Measurements from ENCODE around the gene LYRM4. TPM values are rescaled to one million over a fixed set of nuclear protein-coding genes. Genes with fewer than 3 reads are reported as not detected.

The LYRM4 gene
- total RNA-seq, 4 donors from 2014 or later: 6.3 to 13.7 (median 7.8) TPM

DNA sequence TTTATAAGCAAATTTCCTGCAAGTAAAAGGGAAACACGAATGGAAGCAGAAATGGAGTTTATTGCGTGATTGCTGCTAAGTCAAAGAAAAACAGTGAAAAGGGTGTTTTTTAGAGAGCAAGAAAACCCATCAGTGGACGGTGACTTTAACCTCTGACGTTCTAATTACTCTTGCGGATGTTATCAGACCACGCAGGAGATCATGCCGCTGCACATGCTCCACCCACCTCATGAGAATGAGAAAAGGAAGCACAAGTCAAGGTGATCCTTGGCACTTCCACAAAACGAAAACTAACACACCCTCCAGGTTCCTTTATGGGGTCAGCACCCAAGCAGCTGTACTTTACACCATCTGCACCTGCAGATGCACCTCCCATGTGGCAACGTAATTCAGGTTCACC lies 45.0 kb downstream of the LYRM4 start:
- H3K4me3 ChIP-seq: no peak overlapping the region
- DNase-seq: no peak
- H3K4me1 ChIP-seq: no peaks in the 10 kb centered on the region

DNA sequence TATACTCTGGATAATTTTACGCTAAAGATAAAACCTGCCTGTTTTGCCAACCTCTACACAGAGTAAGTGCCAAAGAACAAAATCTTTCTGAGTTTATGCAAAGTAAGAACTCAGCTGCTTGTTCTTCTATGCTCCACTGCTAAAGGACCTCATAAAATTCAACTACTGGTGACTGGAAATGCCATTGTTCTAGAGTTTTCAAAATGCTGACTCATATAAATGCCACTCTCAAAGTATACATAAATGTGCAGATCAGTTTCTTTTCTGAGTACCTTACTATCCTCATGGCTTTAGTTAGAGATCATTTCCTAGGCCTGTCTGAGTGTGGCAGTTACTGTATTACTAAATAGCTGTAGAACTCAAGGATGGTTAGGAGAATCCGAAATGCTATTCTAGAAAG lies 45.6 kb downstream of the LYRM4 start:
- Histone ChIP-seq H3K27ac (no peak overlapping the region), H3K9me3 (no peaks in the 10 kb centered on the region), H3K36me3 (no peaks in the 10 kb centered on the region), H3K4me1 (no peaks in the 10 kb centered on the region), H3K27me3 (no peaks in the 10 kb centered on the region), H3K4me3 (no peak overlapping the region)
- TF ChIP-seq CTCF (IDR thresholded peaks at IDR 0.05) (no peak), POLR2A (IDR thresholded peaks at IDR 0.05) (no peak)
- no peak for DNase-seq

More for the DNA sequence above, 45.0 kb downstream of the LYRM4 start:
- TF ChIP-seq CTCF (IDR thresholded peaks at IDR 0.05) (no peak), POLR2A (IDR thresholded peaks at IDR 0.05) (no peak)
- H3K27ac ChIP-seq: no peak overlapping the region
- H3K27me3 ChIP-seq: no peaks in the 10 kb centered on the region
- H3K36me3 ChIP-seq: no peaks in the 10 kb centered on the region
- H3K9me3 ChIP-seq: no peaks in the 10 kb centered on the region

DNA sequence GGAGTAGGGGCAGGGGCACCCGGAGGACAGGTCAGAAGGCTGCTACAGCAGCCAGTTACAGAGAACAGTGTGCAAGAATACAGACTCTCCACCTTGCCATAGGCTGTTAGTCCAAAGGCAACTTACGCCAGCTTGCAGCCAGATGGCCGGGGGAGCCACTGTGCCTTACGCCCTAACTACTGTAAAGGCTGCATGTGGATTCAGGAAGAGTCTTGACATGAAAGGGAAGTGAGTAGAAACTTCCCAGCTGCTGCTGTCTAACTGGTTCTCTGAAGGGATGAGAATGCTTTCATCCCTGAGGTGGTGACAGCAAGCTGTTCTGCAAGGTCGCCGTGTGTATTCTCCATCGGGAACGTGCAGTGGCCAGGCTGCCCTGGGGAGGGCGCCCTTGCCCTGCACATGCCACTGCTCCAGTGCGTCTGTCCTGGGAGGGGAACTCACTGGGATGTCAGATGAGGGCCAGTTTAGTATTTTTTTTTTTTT lies 46.1 kb downstream of the LYRM4 start:
- no peak overlapping the region for H3K4me3 ChIP-seq
- no peaks in the 10 kb centered on the region for H3K9me3 ChIP-seq
- H3K27me3 ChIP-seq: no peaks in the 10 kb centered on the region
- no peaks in the 10 kb centered on the region for H3K4me1 ChIP-seq
- TF ChIP-seq CTCF (IDR thresholded peaks at IDR 0.05): peak in 3 of 6 experiments; percentile 27 to 37 (median 30)
- no peak for TF ChIP-seq POLR2A (IDR thresholded peaks at IDR 0.05)
- no peaks in the 10 kb centered on the region for H3K36me3 ChIP-seq
- H3K27ac ChIP-seq: no peak overlapping the region
- DNase-seq: no peak

GRCh38 chr6:5213836-5214235 lies 46.9 kb downstream of the LYRM4 start:
- no peak overlapping the region for H3K4me3 ChIP-seq
- H3K9me3 ChIP-seq: no peaks in the 10 kb centered on the region
- H3K36me3 ChIP-seq: no peaks in the 10 kb centered on the region
- TF ChIP-seq CTCF (IDR thresholded peaks at IDR 0.05) (no peak), POLR2A (IDR thresholded peaks at IDR 0.05) (no peak)
- H3K27me3 ChIP-seq: no peaks in the 10 kb centered on the region
- H3K27ac ChIP-seq: no peak overlapping the region
- no peaks in the 10 kb centered on the region for H3K4me1 ChIP-seq
- no peak for DNase-seq

DNA sequence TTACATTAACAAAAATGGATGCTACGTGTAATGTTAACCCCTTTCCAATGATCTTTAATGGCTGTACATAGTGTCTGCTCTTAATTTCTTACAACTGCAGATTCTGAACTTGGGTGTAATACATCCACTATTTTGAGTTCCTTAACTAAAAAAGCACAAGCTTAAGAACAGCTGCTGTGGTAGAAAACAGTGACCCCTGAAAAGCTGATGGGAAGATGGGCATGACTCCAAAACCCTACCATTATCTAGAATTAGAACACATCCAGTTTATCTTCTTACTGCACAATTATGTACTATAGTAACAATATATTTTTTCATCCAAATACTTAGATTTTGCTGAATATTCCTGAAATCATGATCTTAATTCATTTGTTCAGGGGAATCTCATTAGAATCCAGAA lies 49.3 kb downstream of the LYRM4 start:
- no peaks in the 10 kb centered on the region for H3K9me3 ChIP-seq
- DNase-seq: no peak
- no peaks in the 10 kb centered on the region for H3K36me3 ChIP-seq
- H3K4me1 ChIP-seq: peaks cover 0 to 1% (median 0%) of the 10 kb centered on the region in 4 donors
- H3K4me3 ChIP-seq: no peak overlapping the region
- H3K27ac ChIP-seq: no peak overlapping the region
- no peaks in the 10 kb centered on the region for H3K27me3 ChIP-seq
- TF ChIP-seq POLR2A (IDR thresholded peaks at IDR 0.05) (no peak), CTCF (IDR thresholded peaks at IDR 0.05) (no peak)

DNA sequence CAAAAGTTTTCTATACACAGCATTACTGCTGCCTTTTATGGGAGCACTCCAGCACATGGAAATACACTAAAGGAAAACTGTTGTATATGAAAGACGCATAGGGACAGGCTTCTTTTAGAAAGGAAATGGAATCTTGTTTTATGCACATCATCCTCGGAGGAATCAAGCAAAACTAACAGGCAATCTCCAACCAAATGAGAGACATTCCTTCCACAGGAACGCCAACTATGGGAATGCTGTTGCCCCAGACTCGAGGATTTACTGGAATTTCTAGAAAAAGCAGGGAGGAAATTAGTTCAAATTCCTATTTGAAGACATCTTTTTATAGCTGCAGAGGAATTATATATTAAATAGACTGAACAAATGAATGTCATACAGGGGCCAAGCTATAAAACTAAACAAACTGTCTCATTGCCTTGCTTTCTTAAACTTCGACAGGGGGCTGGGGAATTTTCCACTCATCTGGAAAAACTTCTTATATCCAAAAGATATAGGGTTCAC lies 52.2 kb downstream of the LYRM4 start:
- peaks cover 0 to 11% (median 0%) of the 10 kb centered on the region in 4 donors for H3K4me1 ChIP-seq
- no peaks in the 10 kb centered on the region for H3K9me3 ChIP-seq
- H3K36me3 ChIP-seq: no peaks in the 10 kb centered on the region
- TF ChIP-seq POLR2A (IDR thresholded peaks at IDR 0.05): no peak
- no peak for TF ChIP-seq CTCF (IDR thresholded peaks at IDR 0.05)
- no peak overlapping the region for H3K27ac ChIP-seq
- no peak overlapping the region for H3K4me3 ChIP-seq
- no peak for DNase-seq
- no peaks in the 10 kb centered on the region for H3K27me3 ChIP-seq
